Raji (cell line): ENCODE results near the gene TAF1C.

Experiments
- POLR2A ChIP-seq: IDR thresholded peaks from 2 replicates; pipeline ENCODE4 v1.6.1; 2011; ENCODE audit warnings: low read depth, low read length, control low read depth; ENCODE audit not compliant: insufficient read depth

Gene TAF1C

GRCh38 chr16:84218956-84219355 lies 32.1 kb upstream of the TAF1C start:
- no peak for TF ChIP-seq POLR2A

- no peak for TF ChIP-seq POLR2A
These were observed 31.4 kb upstream of the TAF1C start for GRCh38 chr16:84218176-84218823.

- no peak for TF ChIP-seq POLR2A
These were observed 28.7 kb upstream of the TAF1C start for GRCh38 chr16:84215531-84215930.

GRCh38 chr16:84214451-84215066 lies 27.7 kb upstream of the TAF1C start:
- no peak for TF ChIP-seq POLR2A

- TF ChIP-seq POLR2A = no peak
These were observed 25.8 kb upstream of the TAF1C start for GRCh38 chr16:84212631-84213030.

- TF ChIP-seq POLR2A = no peak
These were observed 25.3 kb upstream of the TAF1C start for GRCh38 chr16:84212154-84212553.

- no peak for TF ChIP-seq POLR2A
These were observed 23.1 kb upstream of the TAF1C start for GRCh38 chr16:84209989-84210388.

- TF ChIP-seq POLR2A = no peak
These were observed 21.0 kb upstream of the TAF1C start for GRCh38 chr16:84207879-84208278.

- no peak for TF ChIP-seq POLR2A
These were observed 20.4 kb upstream of the TAF1C start for GRCh38 chr16:84207251-84207650.

GRCh38 chr16:84205976-84206691 lies 19.3 kb upstream of the TAF1C start:
- no peak for TF ChIP-seq POLR2A

- TF ChIP-seq POLR2A = no peak
These were observed 13.0 kb upstream of the TAF1C start for GRCh38 chr16:84199861-84200260.

- no peak for TF ChIP-seq POLR2A
These were observed 12.2 kb upstream of the TAF1C start for GRCh38 chr16:84199097-84199496.

GRCh38 chr16:84198401-84198800 lies 11.5 kb upstream of the TAF1C start:
- no peak for TF ChIP-seq POLR2A

- no peak for TF ChIP-seq POLR2A
These were observed 10.7 kb upstream of the TAF1C start for GRCh38 chr16:84197466-84198128.

- TF ChIP-seq POLR2A = no peak
These were observed 10.0 kb upstream of the TAF1C start for GRCh38 chr16:84196727-84197394.
